HG02938 (cell line): Measurements from ENCODE around the gene NGFR.

Experiments used
- ATAC-seq: cut with Tn5 transposase; IDR thresholded peaks from one replicate; pipeline ENCODE4 v1.9.1; 2021; ENCODE audit warnings: mild to moderate bottlenecking, moderate library complexity; ENCODE audit not compliant: unreplicated experiment

Gene NGFR

GRCh38 chr17:49468811-49469385 is 26.2 kb upstream of the NGFR start:
- no peak for ATAC-seq

- ATAC-seq: no peak
Measured at GRCh38 chr17:49469831-49470810, 25.0 kb upstream of the NGFR start.

GRCh38 chr17:49471089-49471683 is 23.9 kb upstream of the NGFR start:
- ATAC-seq: no peak

GRCh38 chr17:49471769-49472168 is 23.3 kb upstream of the NGFR start:
- no peak for ATAC-seq

GRCh38 chr17:49472527-49472926 is 22.6 kb upstream of the NGFR start:
- ATAC-seq: no peak

- no peak for ATAC-seq
Measured at GRCh38 chr17:49473900-49474751, 21.0 kb upstream of the NGFR start.

- ATAC-seq: no peak
Measured at GRCh38 chr17:49477709-49478108, 17.4 kb upstream of the NGFR start.

- no peak for ATAC-seq
Measured at GRCh38 chr17:49480836-49481615, 14.1 kb upstream of the NGFR start.

GRCh38 chr17:49482144-49482817 is 12.8 kb upstream of the NGFR start:
- ATAC-seq: no peak

- no peak for ATAC-seq
Measured at GRCh38 chr17:49483599-49484509, 11.2 kb upstream of the NGFR start.

GRCh38 chr17:49484588-49484987 is 10.5 kb upstream of the NGFR start:
- no peak for ATAC-seq

GRCh38 chr17:49486012-49486641 is 9.0 kb upstream of the NGFR start:
- no peak for ATAC-seq

- ATAC-seq: no peak
Measured at GRCh38 chr17:49487183-49487582, 7.9 kb upstream of the NGFR start.

GRCh38 chr17:49488612-49489011 is 6.5 kb upstream of the NGFR start:
- ATAC-seq: no peak

- ATAC-seq: no peak
Measured at GRCh38 chr17:49489348-49489747, 5.7 kb upstream of the NGFR start.

GRCh38 chr17:49490276-49490675 is 4.8 kb upstream of the NGFR start:
- ATAC-seq: no peak

- ATAC-seq: no peak
Measured at GRCh38 chr17:49491192-49491769, 3.8 kb upstream of the NGFR start.
